ENCODE results near the gene RALA.

DNA sequence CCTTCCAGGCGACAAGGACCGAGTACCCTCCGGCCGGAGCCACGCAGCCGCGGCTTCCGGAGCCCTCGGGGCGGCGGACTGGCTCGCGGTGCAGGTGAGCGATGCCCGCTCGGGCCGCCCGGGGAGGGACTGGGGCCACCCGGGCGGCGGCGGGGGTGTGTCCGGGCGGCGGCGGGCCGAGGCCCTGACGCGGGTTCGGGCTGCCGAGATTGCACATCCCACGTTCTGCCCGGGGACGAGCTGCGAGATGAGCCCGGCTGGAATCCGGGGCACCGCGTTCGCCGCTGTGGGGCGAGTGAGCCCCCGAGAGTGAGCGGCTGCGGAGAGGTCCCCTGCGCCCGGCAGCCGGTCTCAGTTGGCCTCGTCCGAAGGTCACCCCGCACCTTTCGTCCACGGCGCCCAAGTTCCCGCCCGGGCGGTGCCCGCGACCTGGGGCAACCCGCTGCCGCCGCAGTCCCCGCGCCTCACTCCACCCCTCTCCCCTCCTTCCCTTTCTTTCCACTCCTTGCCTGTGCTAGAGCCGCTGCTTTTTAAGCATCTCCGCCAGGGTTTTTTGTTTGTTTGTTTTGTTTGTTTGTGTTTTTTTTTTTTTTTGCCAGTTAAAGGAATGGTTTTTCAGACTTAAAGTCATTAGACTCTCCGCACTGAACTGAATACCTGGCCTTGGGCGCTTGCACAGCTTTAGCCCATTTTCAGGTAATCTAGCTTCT, 515 bp downstream of the RALA start:
- TF ChIP-seq, protein P1, sequence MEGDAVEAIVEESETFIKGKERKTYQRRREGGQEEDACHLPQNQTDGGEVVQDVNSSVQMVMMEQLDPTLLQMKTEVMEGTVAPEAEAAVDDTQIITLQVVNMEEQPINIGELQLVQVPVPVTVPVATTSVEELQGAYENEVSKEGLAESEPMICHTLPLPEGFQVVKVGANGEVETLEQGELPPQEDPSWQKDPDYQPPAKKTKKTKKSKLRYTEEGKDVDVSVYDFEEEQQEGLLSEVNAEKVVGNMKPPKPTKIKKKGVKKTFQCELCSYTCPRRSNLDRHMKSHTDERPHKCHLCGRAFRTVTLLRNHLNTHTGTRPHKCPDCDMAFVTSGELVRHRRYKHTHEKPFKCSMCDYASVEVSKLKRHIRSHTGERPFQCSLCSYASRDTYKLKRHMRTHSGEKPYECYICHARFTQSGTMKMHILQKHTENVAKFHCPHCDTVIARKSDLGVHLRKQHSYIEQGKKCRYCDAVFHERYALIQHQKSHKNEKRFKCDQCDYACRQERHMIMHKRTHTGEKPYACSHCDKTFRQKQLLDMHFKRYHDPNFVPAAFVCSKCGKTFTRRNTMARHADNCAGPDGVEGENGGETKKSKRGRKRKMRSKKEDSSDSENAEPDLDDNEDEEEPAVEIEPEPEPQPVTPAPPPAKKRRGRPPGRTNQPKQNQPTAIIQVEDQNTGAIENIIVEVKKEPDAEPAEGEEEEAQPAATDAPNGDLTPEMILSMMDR (IDR thresholded peaks at IDR 0.05; ENCODE audit: low read depth, low read length, missing input control) = no peak
- TF ChIP-seq YY1 (IDR thresholded peaks at IDR 0.05) = no peak
- TF ChIP-seq, protein P2, sequence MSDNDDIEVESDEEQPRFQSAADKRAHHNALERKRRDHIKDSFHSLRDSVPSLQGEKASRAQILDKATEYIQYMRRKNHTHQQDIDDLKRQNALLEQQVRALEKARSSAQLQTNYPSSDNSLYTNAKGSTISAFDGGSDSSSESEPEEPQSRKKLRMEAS (IDR thresholded peaks at IDR 0.05) = no peak

Measured in liver (tissue), 2 donors.